OCI-LY1 (cell line): ENCODE measurements around the gene JPH2.

Experiments used
- H2AFZ ChIP-seq: fragments of 200-600 bp; sonication (generic), shearing (Covaris generic); 2 replicates; pipeline ENCODE4 v1.6.0; 2014; ENCODE audit warnings: antibody characterized with exemption, mild to moderate bottlenecking, low read length
- H3F3A ChIP-seq: fragments of 200-600 bp; sonication (generic), shearing (Covaris generic); 2 replicates; pipeline ENCODE4 v1.6.0; 2014; ENCODE audit warnings: mild to moderate bottlenecking, antibody characterized with exemption, low read length, moderate library complexity; ENCODE audit not compliant: insufficient read depth
- H3K27ac ChIP-seq: fragments of 200-600 bp; sonication (generic); 2 replicates; pipeline ENCODE4 v1.5.1; 2014; ENCODE audit warnings: low read length, mixed run types, mild to moderate bottlenecking, low read depth; ENCODE audit not compliant: poor library complexity, severe bottlenecking
- H3K27me3 ChIP-seq: fragments of 200-600 bp; sonication (generic); 2 replicates; pipeline ENCODE4 v1.6.0; 2014; ENCODE audit warnings: antibody characterized with exemption, mild to moderate bottlenecking, low read length, moderate library complexity; ENCODE audit not compliant: insufficient read depth
- H3K36me3 ChIP-seq: fragments of 200-600 bp; sonication (generic); 2 replicates; pipeline ENCODE4 v1.6.1; 2014; ENCODE audit warnings: mild to moderate bottlenecking, antibody characterized with exemption, low read length, moderate library complexity, mixed read lengths; ENCODE audit not compliant: insufficient read depth
- H3K4me1 ChIP-seq: fragments of 200-600 bp; sonication (generic); 2 replicates; pipeline ENCODE4 v1.5.1; 2014; ENCODE audit warnings: mild to moderate bottlenecking, low read length, moderate library complexity; ENCODE audit not compliant: insufficient read depth, severe bottlenecking
- H3K4me2 ChIP-seq: fragments of 200-600 bp; sonication (generic), shearing (Covaris generic); 2 replicates; pipeline ENCODE4 v1.6.1; 2014; ENCODE audit warnings: low read length
- H3K4me3 ChIP-seq: fragments of 200-600 bp; sonication (generic); 2 replicates; pipeline ENCODE4 v1.5.1; 2014; ENCODE audit warnings: low read length, low read depth, mild to moderate bottlenecking, mixed read lengths; ENCODE audit not compliant: poor library complexity, severe bottlenecking
- H3K79me2 ChIP-seq: fragments of 200-600 bp; shearing (Covaris generic); 2 replicates; pipeline ENCODE4 v1.6.1; 2016; ENCODE audit warnings: mixed run types, low read length, mixed read lengths; ENCODE audit not compliant: insufficient read depth
- H3K9ac ChIP-seq: fragments of 200-600 bp; sonication (generic), shearing (Covaris generic); 2 replicates; pipeline ENCODE4 v1.6.1; 2014; ENCODE audit warnings: mild to moderate bottlenecking, low read length, mixed read lengths
- H3K9me2 ChIP-seq: fragments of 200-600 bp; sonication (generic), shearing (Covaris generic); 2 replicates; pipeline ENCODE4 v1.6.1; 2014; ENCODE audit warnings: low read depth, mild to moderate bottlenecking, low read length, mixed read lengths
- H3K9me3 ChIP-seq: fragments of 200-600 bp; shearing (Covaris generic); 2 replicates; pipeline ENCODE4 v1.6.1; 2014; ENCODE audit warnings: low read length, mixed read lengths
- H4K20me1 ChIP-seq: fragments of 200-600 bp; sonication (generic), shearing (Covaris generic); 2 replicates; pipeline ENCODE4 v1.6.0; 2016; ENCODE audit warnings: mild to moderate bottlenecking, low read length; ENCODE audit not compliant: insufficient read depth
- EZH2 ChIP-seq: fragments of 200-600 bp; sonication (generic), shearing (Covaris generic); IDR thresholded peaks from 2 replicates; pipeline ENCODE4 v1.8.0; 2017; ENCODE audit warnings: borderline replicate concordance, mixed run types, mild to moderate bottlenecking, antibody characterized with exemption, low read length, moderate library complexity, mixed read lengths
- TF ChIP-seq, protein P1 (sequence below): fragments of 200-600 bp; sonication (generic), shearing (Covaris generic); IDR thresholded peaks from 2 replicates; pipeline ENCODE4 v1.5.1; 2017; ENCODE audit warnings: mild to moderate bottlenecking, antibody characterized with exemption, low read length, moderate library complexity, mixed read lengths

The JPH2 gene

DNA sequence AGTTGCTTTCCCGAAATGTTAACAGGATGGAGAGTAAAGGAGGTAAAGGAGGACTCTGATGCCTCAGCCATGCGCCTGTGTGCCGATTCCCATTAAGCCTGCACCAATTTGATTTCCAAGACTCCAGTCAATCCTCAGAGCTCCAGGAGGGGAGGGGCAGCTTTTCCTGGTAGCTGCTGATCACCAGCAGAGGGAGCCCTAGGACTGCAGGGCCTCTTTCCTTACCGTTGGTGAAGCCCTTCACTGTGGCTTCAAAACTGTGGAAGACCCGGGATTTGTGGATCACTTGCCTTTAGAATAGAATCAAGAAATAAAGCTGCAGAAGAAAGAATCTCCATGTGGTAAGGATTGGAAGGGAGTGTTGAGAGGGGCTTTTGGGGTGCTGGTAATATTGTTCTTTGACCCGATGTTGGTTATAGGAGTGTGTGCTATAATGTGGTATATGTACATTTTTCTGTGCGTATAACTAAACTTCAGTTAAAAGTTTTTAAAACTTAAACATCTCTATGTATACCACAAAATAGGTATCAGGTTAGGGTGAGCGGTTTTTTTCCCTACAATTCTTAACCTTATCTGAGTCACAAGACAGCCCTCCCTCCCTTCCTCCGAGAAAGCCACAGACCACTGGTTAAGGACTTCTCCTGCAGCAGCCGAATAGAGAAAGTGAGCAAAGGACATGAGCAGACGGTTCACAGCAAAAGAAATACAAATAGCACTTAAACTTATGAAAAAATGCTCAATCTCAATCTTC is 30.5 kb upstream of the JPH2 start:
- Histone ChIP-seq H3K27ac (no peak overlapping the region), H3K9me3 (no peaks in the 10 kb centered on the region), H4K20me1 (no peaks in the 10 kb centered on the region), H3K79me2 (no peaks in the 10 kb centered on the region), H3K27me3 (no peaks in the 10 kb centered on the region), H3K4me3 (no peak overlapping the region), H2AFZ (no peak overlapping the region), H3K9me2 (no peaks in the 10 kb centered on the region), H3K9ac (no peak overlapping the region), H3K4me2 (no peak overlapping the region), H3F3A (no peaks in the 10 kb centered on the region), H3K4me1 (no peaks in the 10 kb centered on the region), H3K36me3 (no peaks in the 10 kb centered on the region)
- no peak for TF ChIP-seq EZH2
- TF ChIP-seq, protein P1, sequence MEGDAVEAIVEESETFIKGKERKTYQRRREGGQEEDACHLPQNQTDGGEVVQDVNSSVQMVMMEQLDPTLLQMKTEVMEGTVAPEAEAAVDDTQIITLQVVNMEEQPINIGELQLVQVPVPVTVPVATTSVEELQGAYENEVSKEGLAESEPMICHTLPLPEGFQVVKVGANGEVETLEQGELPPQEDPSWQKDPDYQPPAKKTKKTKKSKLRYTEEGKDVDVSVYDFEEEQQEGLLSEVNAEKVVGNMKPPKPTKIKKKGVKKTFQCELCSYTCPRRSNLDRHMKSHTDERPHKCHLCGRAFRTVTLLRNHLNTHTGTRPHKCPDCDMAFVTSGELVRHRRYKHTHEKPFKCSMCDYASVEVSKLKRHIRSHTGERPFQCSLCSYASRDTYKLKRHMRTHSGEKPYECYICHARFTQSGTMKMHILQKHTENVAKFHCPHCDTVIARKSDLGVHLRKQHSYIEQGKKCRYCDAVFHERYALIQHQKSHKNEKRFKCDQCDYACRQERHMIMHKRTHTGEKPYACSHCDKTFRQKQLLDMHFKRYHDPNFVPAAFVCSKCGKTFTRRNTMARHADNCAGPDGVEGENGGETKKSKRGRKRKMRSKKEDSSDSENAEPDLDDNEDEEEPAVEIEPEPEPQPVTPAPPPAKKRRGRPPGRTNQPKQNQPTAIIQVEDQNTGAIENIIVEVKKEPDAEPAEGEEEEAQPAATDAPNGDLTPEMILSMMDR = peak; percentile 93

DNA sequence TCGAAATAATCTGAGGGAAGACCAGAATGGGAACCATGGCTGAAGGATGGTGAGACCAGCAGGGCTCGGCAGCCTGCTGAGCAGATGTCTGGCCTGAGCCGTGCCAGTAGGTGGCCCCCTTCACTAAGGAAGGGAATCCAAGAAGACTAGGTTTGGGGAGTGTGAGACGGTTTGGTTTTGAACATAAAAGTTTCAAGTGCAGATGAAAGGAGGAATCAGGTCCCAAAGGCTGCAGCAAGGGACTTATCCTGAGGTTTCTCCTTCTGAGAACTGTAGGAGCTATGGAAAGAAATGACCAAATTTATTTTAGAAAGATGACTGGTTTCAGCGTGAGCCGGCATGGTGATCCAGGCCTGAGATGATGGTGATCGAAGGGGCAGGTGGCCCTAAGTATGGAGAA is 28.1 kb upstream of the JPH2 start:
- Histone ChIP-seq H2AFZ (no peak overlapping the region), H3K9me3 (no peaks in the 10 kb centered on the region), H3K27me3 (no peaks in the 10 kb centered on the region), H3K36me3 (no peaks in the 10 kb centered on the region), H3K4me1 (peaks cover 11% of the 10 kb centered on the region), H4K20me1 (no peaks in the 10 kb centered on the region), H3K79me2 (peaks cover under 1% of the 10 kb centered on the region), H3K9me2 (no peaks in the 10 kb centered on the region), H3K9ac (no peak overlapping the region), H3F3A (no peaks in the 10 kb centered on the region), H3K4me3 (no peak overlapping the region), H3K27ac (no peak overlapping the region), H3K4me2 (no peak overlapping the region)
- TF ChIP-seq, protein P1 = peak; percentile 84
- no peak for TF ChIP-seq EZH2

DNA sequence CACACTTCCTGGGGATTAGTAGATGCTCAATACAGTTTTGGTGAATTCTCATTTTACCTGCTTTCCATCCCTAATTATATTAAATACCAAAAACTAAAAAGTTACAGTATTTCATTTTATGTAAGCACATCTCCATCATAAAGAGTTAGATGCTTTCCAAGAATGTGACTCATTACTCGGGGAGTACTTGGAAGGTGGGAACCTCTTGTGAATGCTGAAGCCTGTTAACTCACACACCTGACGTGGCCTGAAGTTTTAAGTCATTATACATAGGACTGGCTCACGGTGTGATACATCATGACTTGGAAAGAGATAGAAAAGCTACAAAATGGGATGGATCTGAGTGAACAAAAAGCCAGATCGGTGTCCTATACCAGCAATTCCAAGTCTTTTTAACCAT is 25.8 kb upstream of the JPH2 start:
- H3K9me2 ChIP-seq = no peaks in the 10 kb centered on the region
- no peaks in the 10 kb centered on the region for H3K27me3 ChIP-seq
- H3K9ac ChIP-seq = no peak overlapping the region
- H4K20me1 ChIP-seq = 0 out of 2 replicates have a peak, but pooled peaks cover under 1% of the 10 kb centered on the region
- no peak overlapping the region for H3K4me2 ChIP-seq
- no peak overlapping the region for H3K27ac ChIP-seq
- no peak overlapping the region for H3K4me3 ChIP-seq
- peaks cover 21% of the 10 kb centered on the region for H3K79me2 ChIP-seq
- TF ChIP-seq EZH2 = no peak
- TF ChIP-seq, protein P1 = no peak
- no peak overlapping the region for H2AFZ ChIP-seq
- H3K36me3 ChIP-seq = no peaks in the 10 kb centered on the region
- H3K9me3 ChIP-seq = no peaks in the 10 kb centered on the region
- no peaks in the 10 kb centered on the region for H3F3A ChIP-seq
- peaks cover 32% of the 10 kb centered on the region for H3K4me1 ChIP-seq
